Keratinocyte (primary cell): ENCODE data around the gene TMEM131. TPM values are rescaled to one million over a fixed set of nuclear protein-coding genes. Genes with fewer than 3 reads are reported as not detected.
"Not testable (repeated sequence)": the region's sequence is repeated elsewhere in the genome, so short reads cannot be mapped to it uniquely, and the experiment has no call there.

ENCODE experiments used
- DNase-seq: peaks from one replicate; pipeline ENCODE4 v3.0.0-alpha.2; 2011; ENCODE audit warnings: low read depth, missing footprints, low spot score
- FAIRE-seq: peaks from 2 replicates; lab custom pipeline; 2011; peaks lifted over from hg19 to GRCh38; lab: Jason Lieb, UNC
- H2AFZ ChIP-seq: 2 replicates; pipeline ENCODE4 v1.6.0; 2012; ENCODE audit warnings: low read length, control low read depth, inconsistent platforms; ENCODE audit not compliant: control insufficient read depth
- H3K27ac ChIP-seq: 2 replicates; pipeline ENCODE4 v1.5.1; 2011; ENCODE audit warnings: low read length; ENCODE audit not compliant: control insufficient read depth, insufficient read depth
- H3K27me3 ChIP-seq: 3 replicates; pipeline ENCODE4 v1.6.0; 2011; ENCODE audit warnings: low read length; ENCODE audit not compliant: control insufficient read depth, insufficient read depth; ENCODE audit errors: extremely low read depth
- H3K36me3 ChIP-seq, 2 experiments: 2 replicates in 1 of 2; 3 replicates in 1 of 2; pipeline ENCODE4 v1.5.1; 2011; ENCODE audit warnings: low read length in 2 of 2, mild to moderate bottlenecking in 1 of 2; ENCODE audit not compliant: control insufficient read depth in 2 of 2, insufficient read depth in 2 of 2; ENCODE audit errors: extremely low read depth in 1 of 2
- H3K4me1 ChIP-seq: 3 replicates; pipeline ENCODE4 v1.5.1; 2011; ENCODE audit warnings: low read length; ENCODE audit not compliant: control insufficient read depth, insufficient read depth; ENCODE audit errors: extremely low read depth
- H3K4me2 ChIP-seq: 3 replicates; pipeline ENCODE4 v1.6.0; 2011; ENCODE audit warnings: low read depth, low read length; ENCODE audit not compliant: control insufficient read depth, insufficient read depth; ENCODE audit errors: extremely low read depth
- H3K4me3 ChIP-seq, 3 experiments: fragments of 200-600 bp in 1 of 3; sonication (generic) in 1 of 3; 2 replicates in 2 of 3; 3 replicates in 1 of 3; pipeline ENCODE4 v1.5.1; 2011 to 2016; ENCODE audit warnings: low read length in 3 of 3, mild to moderate bottlenecking in 3 of 3, control low read depth in 2 of 3, inconsistent platforms in 1 of 3, low read depth in 1 of 3, mixed read lengths in 1 of 3, mixed run types in 1 of 3, moderate library complexity in 1 of 3; ENCODE audit not compliant: control insufficient read depth in 2 of 3, insufficient read depth in 2 of 3; ENCODE audit errors: extremely low read depth in 1 of 3
- H3K79me2 ChIP-seq: 2 replicates; pipeline ENCODE4 v1.6.0; 2012; ENCODE audit warnings: low read length; ENCODE audit not compliant: control insufficient read depth, insufficient read depth
- H3K9ac ChIP-seq: 3 replicates; pipeline ENCODE4 v1.6.0; 2011; ENCODE audit warnings: low read length; ENCODE audit not compliant: control insufficient read depth, insufficient read depth; ENCODE audit errors: extremely low read depth
- H3K9me1 ChIP-seq: 3 replicates; pipeline ENCODE4 v1.6.0; 2011; ENCODE audit warnings: low read length; ENCODE audit not compliant: control insufficient read depth, insufficient read depth; ENCODE audit errors: extremely low read depth
- H3K9me3 ChIP-seq: 2 replicates; pipeline ENCODE4 v1.5.1; 2012; ENCODE audit warnings: low read depth, low read length; ENCODE audit not compliant: control insufficient read depth
- H4K20me1 ChIP-seq: 3 replicates; pipeline ENCODE4 v1.6.0; 2011; ENCODE audit warnings: low read length; ENCODE audit not compliant: control insufficient read depth, insufficient read depth; ENCODE audit errors: extremely low read depth
- CTCF ChIP-seq, 3 experiments: IDR thresholded peaks in 1 of 3; conservative IDR thresholded peaks in 1 of 3; optimal IDR thresholded peaks in 1 of 3; 2 replicates in 2 of 3; 3 replicates in 1 of 3; pipeline versions ENCODE3 to v1.5.1; 2011; ENCODE audit warnings: low read length in 3 of 3, mild to moderate bottlenecking in 3 of 3, moderate library complexity in 2 of 3, control low read depth in 1 of 3, inconsistent platforms in 1 of 3; ENCODE audit not compliant: insufficient read depth in 2 of 3; ENCODE audit errors: extremely low read depth in 1 of 3
- EZH2 ChIP-seq: IDR thresholded peaks from one replicate; pipeline ENCODE4 v1.6.1; 2012; ENCODE audit warnings: inconsistent platforms, mild to moderate bottlenecking, low read length, moderate library complexity
- dilution Hi-C: fragments of 300-500 bp; cut with MboI; formaldehyde crosslinking; loops from one replicate; pipeline ENCODE4 v1.7.0; 2020; ENCODE audit warnings: low sequenced_read_pairs; ENCODE audit not compliant: extremely low pct_ligation_motif_present
- polyA plus RNA-seq, 5 experiments: library from polyadenylated mRNA; depleted of rRNA in 3 of 5; stranded (reverse) in 3 of 5; stranded (forward) in 1 of 5; unstranded in 1 of 5; fragments of >200 nt; gene quantifications; 1 replicate in 1 of 5; 2 replicates in 3 of 5; 3 replicates in 1 of 5; pipeline versions ENCODE4 v1.2.1 to v1.2.3, GENCODE V29; 2011 to 2012; ENCODE audit warnings: missing spikeins in 2 of 5, low read depth in 1 of 5, low replicate concordance in 1 of 5

TMEM131 gene
- polyA plus RNA-seq, 1 donor (not counting 4 experiments of a cell fraction or from before 2014, with no cell fraction given), result 25.5 TPM

- H3K27ac ChIP-seq, result no peak overlapping the region
- H3K9me3 ChIP-seq, result no peaks in the 10 kb centered on the region
- no peak overlapping the region for H2AFZ ChIP-seq
- peaks cover 14% of the 10 kb centered on the region for H3K79me2 ChIP-seq
- peaks cover 4% of the 10 kb centered on the region for H3K4me1 ChIP-seq
- H4K20me1 ChIP-seq, result no peaks in the 10 kb centered on the region
- H3K4me2 ChIP-seq, result no peak overlapping the region
- DNase-seq (no peak), FAIRE-seq (no peak)
- no peaks in the 10 kb centered on the region for H3K27me3 ChIP-seq
- peaks cover 4 to 6% of the 10 kb centered on the region in 2 experiments for H3K36me3 ChIP-seq
- dilution Hi-C loops, result no loop called here
- H3K9ac ChIP-seq, result no peak overlapping the region
- H3K4me3 ChIP-seq, result no peak overlapping the region
- no peak for TF ChIP-seq CTCF (optimal IDR thresholded peaks at IDR 0.05 in 1 of 3, IDR thresholded peaks at IDR 0.05 in 1 of 3, conservative IDR thresholded peaks at IDR 0.05 in 1 of 3; ENCODE audit: extremely low read depth in 1 of 3, insufficient read depth in 2 of 3, low read length in 3 of 3)
- no peak for TF ChIP-seq EZH2
- no peaks in the 10 kb centered on the region for H3K9me1 ChIP-seq
These were observed 138.2 kb downstream of the TMEM131 start for GRCh38 chr2:97857553-97857952.

- FAIRE-seq (peak; percentile 57), DNase-seq (peak; percentile 30)
- Histone ChIP-seq H3K4me1 (peaks cover 30% of the 10 kb centered on the region), H3K79me2 (peaks cover 12% of the 10 kb centered on the region)
- dilution Hi-C loops, H3K36me3 ChIP-seq, H3K4me2 ChIP-seq, H4K20me1 ChIP-seq, H3K27ac ChIP-seq, H3K9me1 ChIP-seq, H3K27me3 ChIP-seq, H3K9ac ChIP-seq, H2AFZ ChIP-seq, H3K9me3 ChIP-seq, H3K4me3 ChIP-seq: not testable (repeated sequence)
These were observed 142.7 kb downstream of the TMEM131 start for GRCh38 chr2:97853057-97853456.

GRCh38 chr2:97851172-97851571, 144.6 kb downstream of the TMEM131 start:
- no peaks in the 10 kb centered on the region for H4K20me1 ChIP-seq
- TF ChIP-seq CTCF (optimal IDR thresholded peaks at IDR 0.05 in 1 of 3, IDR thresholded peaks at IDR 0.05 in 1 of 3, conservative IDR thresholded peaks at IDR 0.05 in 1 of 3; ENCODE audit: extremely low read depth in 1 of 3, insufficient read depth in 2 of 3, low read length in 3 of 3), result no peak
- TF ChIP-seq EZH2, result no peak
- no peak overlapping the region for H3K9ac ChIP-seq
- H3K4me3 ChIP-seq, result no peak overlapping the region
- H3K27me3 ChIP-seq, result no peaks in the 10 kb centered on the region
- dilution Hi-C loops, result no loop called here
- H3K9me3 ChIP-seq, result no peaks in the 10 kb centered on the region
- no peaks in the 10 kb centered on the region for H3K9me1 ChIP-seq
- no peak overlapping the region for H2AFZ ChIP-seq
- H3K79me2 ChIP-seq, result peaks cover 24% of the 10 kb centered on the region
- no peak overlapping the region for H3K27ac ChIP-seq
- no peak overlapping the region for H3K4me2 ChIP-seq
- peaks cover 33% of the 10 kb centered on the region for H3K4me1 ChIP-seq
- no peak for DNase-seq
- no peaks in the 10 kb centered on the region for H3K36me3 ChIP-seq
- no peak for FAIRE-seq
